Endothelial cell of umbilical vein (primary cell): ENCODE results near the gene OTOP2. TPM values are rescaled to one million over a fixed set of nuclear protein-coding genes. Genes with fewer than 3 reads are reported as not detected.

Experiments
- BruUV-seq: library from RNA; stranded (reverse); fragments of 400-500 nt; replicated peaks from 2 replicates; lab custom pipeline; 2021; lab: Mats Ljungman, UMichigan
- CTCF ChIA-PET: fragments of 300-600, 350-600 bp; sonication (Branson Sonifier 250); formaldehyde crosslinking; loops from one replicate; lab custom pipeline; 2021; ENCODE audit warnings: antibody characterized with exemption, inconsistent platforms; lab: Charles Lee
- POLR2A ChIA-PET: fragments of 300-600, 350-600 bp; sonication (Branson Sonifier 250); formaldehyde crosslinking; loops from one replicate; lab custom pipeline; 2021; ENCODE audit warnings: antibody characterized with exemption, inconsistent platforms; lab: Charles Lee
- DNase-seq: peaks from one replicate; pipeline ENCODE4 v3.0.0-alpha.2; 2011; ENCODE audit warnings: low read depth, low spot score
- FAIRE-seq: peaks from 2 replicates; lab custom pipeline; 2011; peaks lifted over from hg19 to GRCh38; lab: Jason Lieb, UNC
- H2AFZ ChIP-seq: 2 replicates; pipeline ENCODE4 v1.6.0; 2012; ENCODE audit warnings: low read depth, low read length, control low read depth, inconsistent platforms
- H3K27ac ChIP-seq: 2 replicates; pipeline ENCODE4 v1.5.1; 2011; ENCODE audit warnings: low read depth, mild to moderate bottlenecking, control low read depth, low read length, moderate library complexity; ENCODE audit not compliant: insufficient read depth
- H3K27me3 ChIP-seq, 2 experiments: 2 replicates each; pipeline versions ENCODE4 v1.6.0 to v1.6.1; 2011; ENCODE audit warnings: low read length in 2 of 2, mixed read lengths in 1 of 2; ENCODE audit not compliant: control insufficient read depth in 2 of 2, insufficient read depth in 2 of 2
- H3K36me3 ChIP-seq, 2 experiments: 2 replicates in 1 of 2; 3 replicates in 1 of 2; pipeline ENCODE4 v1.5.1; 2011; ENCODE audit warnings: low read length in 2 of 2, mild to moderate bottlenecking in 1 of 2, moderate library complexity in 1 of 2; ENCODE audit not compliant: control insufficient read depth in 2 of 2, insufficient read depth in 2 of 2; ENCODE audit errors: extremely low read depth in 1 of 2
- H3K4me1 ChIP-seq: 3 replicates; pipeline ENCODE4 v1.5.1; 2011; ENCODE audit warnings: mild to moderate bottlenecking, low read length; ENCODE audit not compliant: control insufficient read depth, insufficient read depth; ENCODE audit errors: extremely low read depth
- H3K4me2 ChIP-seq: 2 replicates; pipeline ENCODE4 v1.6.1; 2011; ENCODE audit warnings: low read length, control low read depth, mixed read lengths; ENCODE audit not compliant: insufficient read depth
- H3K4me3 ChIP-seq, 3 experiments: fragments of 200-600 bp in 1 of 3; sonication (generic), shearing (Covaris generic) in 1 of 3; replicated peaks in 1 of 3; 2 replicates each; pipeline ENCODE4 v1.5.1; 2011 to 2016; ENCODE audit warnings: control low read depth in 3 of 3, low read length in 3 of 3, mild to moderate bottlenecking in 2 of 3, inconsistent platforms in 1 of 3, low read depth in 1 of 3, moderate library complexity in 1 of 3; ENCODE audit not compliant: insufficient read depth in 1 of 3
- H3K79me2 ChIP-seq: 2 replicates; pipeline ENCODE4 v1.6.0; 2012; ENCODE audit warnings: low read length, inconsistent platforms; ENCODE audit not compliant: control insufficient read depth, insufficient read depth
- H3K9ac ChIP-seq: replicated peaks from 2 replicates; pipeline ENCODE3; 2011; ENCODE audit warnings: low read length, control low read depth; ENCODE audit not compliant: insufficient read depth; ENCODE audit errors: extremely low read depth
- H3K9me1 ChIP-seq: replicated peaks from 3 replicates; pipeline ENCODE4 v1.6.0; 2011; ENCODE audit warnings: mild to moderate bottlenecking, low read length; ENCODE audit not compliant: control insufficient read depth, insufficient read depth; ENCODE audit errors: extremely low read depth
- H3K9me3 ChIP-seq: replicated peaks from 2 replicates; pipeline ENCODE4 v1.5.1; 2012; ENCODE audit warnings: low read length, inconsistent platforms; ENCODE audit not compliant: control insufficient read depth, insufficient read depth
- H4K20me1 ChIP-seq: replicated peaks from 2 replicates; pipeline ENCODE3; 2011; ENCODE audit warnings: mild to moderate bottlenecking, low read length; ENCODE audit not compliant: control insufficient read depth, insufficient read depth; ENCODE audit errors: extremely low read depth
- EZH2 ChIP-seq: IDR thresholded peaks from 2 replicates; pipeline ENCODE4 v1.6.1; 2012; ENCODE audit warnings: borderline replicate concordance, low read depth, mild to moderate bottlenecking, moderate library complexity, low read length, inconsistent platforms; ENCODE audit not compliant: severe bottlenecking
- FOS ChIP-seq: IDR thresholded peaks from 2 replicates; pipeline ENCODE4 v1.6.1; 2011; ENCODE audit warnings: mild to moderate bottlenecking, low read length, moderate library complexity, borderline replicate concordance; ENCODE audit not compliant: insufficient read depth
- GATA2 ChIP-seq: IDR thresholded peaks from 2 replicates; pipeline ENCODE4 v1.7.0; 2011; ENCODE audit warnings: low read depth, mild to moderate bottlenecking, moderate library complexity, mixed read lengths, low read length; ENCODE audit not compliant: insufficient read length, insufficient read depth
- JUN ChIP-seq: IDR thresholded peaks from 2 replicates; pipeline ENCODE4 v1.6.1; 2011; ENCODE audit warnings: borderline replicate concordance, low read depth; ENCODE audit not compliant: insufficient read length, insufficient read depth
- MYC ChIP-seq: IDR thresholded peaks from one replicate; pipeline ENCODE4 v1.6.1; 2011; ENCODE audit warnings: mild to moderate bottlenecking, low read depth, low read length
- POLR2A ChIP-seq: IDR thresholded peaks from 2 replicates; pipeline ENCODE4 v1.6.1; 2012; ENCODE audit warnings: low read depth, mild to moderate bottlenecking, control low read depth, low read length
- POLR2AphosphoS5 ChIP-seq: IDR thresholded peaks from 2 replicates; pipeline ENCODE4 v1.6.1; 2012; ENCODE audit warnings: low read depth, mild to moderate bottlenecking, control low read depth, low read length, moderate library complexity; ENCODE audit not compliant: insufficient read depth
- dilution Hi-C: fragments of 300-500 bp; cut with MboI; formaldehyde crosslinking; loops from one replicate; pipeline ENCODE4 v1.15.0; 2019; ENCODE audit warnings: low sequenced_read_pairs; ENCODE audit not compliant: extremely low pct_ligation_motif_present
- intact Hi-C: fragments of 100-400 bp; cut with micrococcal nuclease; formaldehyde crosslinking; loops from one replicate; pipeline ENCODE4 v1.10.0; 2022
- polyA plus RNA-seq, 4 experiments: library from polyadenylated mRNA; depleted of rRNA in 3 of 4; stranded (reverse) in 3 of 4; unstranded in 1 of 4; fragments of >200 nt; gene quantifications; 2 replicates each; pipeline versions ENCODE4 v1.2.1 to v1.2.3, GENCODE V29; 2011 to 2012; ENCODE audit warnings: missing spikeins in 1 of 4
- total RNA-seq: library from RNA; stranded (reverse); gene quantifications from 2 replicates; pipeline ENCODE4 v1.2.3, GENCODE V29; 2021
- TF ChIP-seq, protein P1 (sequence below), 2 donors: IDR thresholded peaks; 1 replicate in 1 of 2; 2 replicates in 1 of 2; pipeline ENCODE4 v1.5.1; 2011; ENCODE audit warnings: low read length in 2 of 2, mild to moderate bottlenecking in 2 of 2, moderate library complexity in 2 of 2, control low read depth in 1 of 2, inconsistent platforms in 1 of 2, low read depth in 1 of 2; ENCODE audit not compliant: insufficient read depth in 1 of 2; ENCODE audit errors: extremely low read depth in 1 of 2
- TF ChIP-seq, protein P2 (sequence below): IDR thresholded peaks from 2 replicates; pipeline ENCODE4 v1.6.1; 2011; ENCODE audit not compliant: insufficient read depth, insufficient read length

OTOP2 gene
- total and polyA plus RNA-seq, 2 donors (not counting 3 experiments of a cell fraction or from before 2014, with no cell fraction given) = not detected

DNA sequence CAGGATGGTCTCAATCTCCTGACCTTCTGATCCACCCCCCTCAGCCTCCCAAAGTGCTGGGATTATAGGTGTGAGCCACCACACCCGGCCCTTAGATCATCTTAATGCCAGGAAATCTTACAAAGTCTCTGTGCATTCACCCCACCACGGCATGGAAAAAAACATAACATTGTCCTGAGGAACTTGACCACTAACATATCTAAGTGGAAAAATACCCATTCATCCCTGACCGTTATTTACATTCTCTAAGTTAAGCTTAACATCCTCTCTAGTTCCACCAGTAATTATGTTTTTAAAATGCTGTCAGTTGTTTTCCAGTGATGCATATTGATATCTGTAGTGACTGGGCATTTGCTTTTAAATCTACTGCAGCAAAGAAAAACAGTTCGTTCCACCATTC is 51.9 kb downstream of the OTOP2 start:
- DNase-seq = no peak
- peaks cover 8% of the 10 kb centered on the region for H3K4me1 ChIP-seq
- peaks cover 5 to 6% of the 10 kb centered on the region in 2 experiments for H3K27me3 ChIP-seq
- TF ChIP-seq EZH2 (no peak), JUN (no peak), POLR2A (no peak), POLR2AphosphoS5 (no peak), FOS (no peak), MYC (no peak), GATA2 (no peak)
- TF ChIP-seq, protein P1, sequence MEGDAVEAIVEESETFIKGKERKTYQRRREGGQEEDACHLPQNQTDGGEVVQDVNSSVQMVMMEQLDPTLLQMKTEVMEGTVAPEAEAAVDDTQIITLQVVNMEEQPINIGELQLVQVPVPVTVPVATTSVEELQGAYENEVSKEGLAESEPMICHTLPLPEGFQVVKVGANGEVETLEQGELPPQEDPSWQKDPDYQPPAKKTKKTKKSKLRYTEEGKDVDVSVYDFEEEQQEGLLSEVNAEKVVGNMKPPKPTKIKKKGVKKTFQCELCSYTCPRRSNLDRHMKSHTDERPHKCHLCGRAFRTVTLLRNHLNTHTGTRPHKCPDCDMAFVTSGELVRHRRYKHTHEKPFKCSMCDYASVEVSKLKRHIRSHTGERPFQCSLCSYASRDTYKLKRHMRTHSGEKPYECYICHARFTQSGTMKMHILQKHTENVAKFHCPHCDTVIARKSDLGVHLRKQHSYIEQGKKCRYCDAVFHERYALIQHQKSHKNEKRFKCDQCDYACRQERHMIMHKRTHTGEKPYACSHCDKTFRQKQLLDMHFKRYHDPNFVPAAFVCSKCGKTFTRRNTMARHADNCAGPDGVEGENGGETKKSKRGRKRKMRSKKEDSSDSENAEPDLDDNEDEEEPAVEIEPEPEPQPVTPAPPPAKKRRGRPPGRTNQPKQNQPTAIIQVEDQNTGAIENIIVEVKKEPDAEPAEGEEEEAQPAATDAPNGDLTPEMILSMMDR (IDR thresholded peaks at IDR 0.05; ENCODE audit: extremely low read depth in 1 of 2, insufficient read depth in 1 of 2, low read depth in 1 of 2, low read length in 2 of 2) = no peak
- TF ChIP-seq, protein P2, sequence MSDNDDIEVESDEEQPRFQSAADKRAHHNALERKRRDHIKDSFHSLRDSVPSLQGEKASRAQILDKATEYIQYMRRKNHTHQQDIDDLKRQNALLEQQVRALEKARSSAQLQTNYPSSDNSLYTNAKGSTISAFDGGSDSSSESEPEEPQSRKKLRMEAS = no peak
- CTCF ChIA-PET = interaction anchor here (1.2 to 1.7 kb wide), 3 partner anchors 12 to 36 kb away, joined by 3 to 6 read pairs (median 5); partner anchors contain the start of gene MRPL58
- no peaks in the 10 kb centered on the region for H3K36me3 ChIP-seq
- dilution Hi-C loops = no loop called here
- intact Hi-C loops = no loop called here
- POLR2A ChIA-PET = no interaction called here
- no peaks in the 10 kb centered on the region for H4K20me1 ChIP-seq
- H3K9me3 ChIP-seq = no peaks in the 10 kb centered on the region
- FAIRE-seq = no peak
- no peaks in the 10 kb centered on the region for H3K79me2 ChIP-seq
- no peak overlapping the region for H3K9ac ChIP-seq
- no peak overlapping the region for H3K4me3 ChIP-seq
- H2AFZ ChIP-seq = no peak overlapping the region
- H3K27ac ChIP-seq = no peak overlapping the region
- no peak overlapping the region for H3K4me2 ChIP-seq
- no peaks in the 10 kb centered on the region for H3K9me1 ChIP-seq
- no TSS peak for BruUV-seq
